Immature natural killer cell (primary cell): ENCODE measurements around the gene EEF1B2. TPM values are rescaled to one million over a fixed set of nuclear protein-coding genes. Genes with fewer than 3 reads are reported as not detected.
"Not testable (repeated sequence)": the region's sequence is repeated elsewhere in the genome, so short reads cannot be mapped to it uniquely, and the experiment has no call there.

ENCODE experiments used
- DNase-seq, 3 donors: peaks; one replicate each; pipeline ENCODE4 v3.0.0; 2022; ENCODE audit warnings: mixed read lengths in 1 of 3
- H3K27ac Mint-ChIP-seq, 6 donors: one replicate each; pipeline ENCODE4 v1.8.0; 2020; ENCODE audit warnings: mixed read lengths in 6 of 6, mild to moderate bottlenecking in 5 of 6, inconsistent platforms in 4 of 6, moderate library complexity in 3 of 6
- H3K27me3 Mint-ChIP-seq, 3 donors: one replicate each; pipeline ENCODE4 v1.8.0; 2020 to 2021; ENCODE audit warnings: low read depth in 3 of 3, mild to moderate bottlenecking in 3 of 3, mixed read lengths in 3 of 3, moderate library complexity in 3 of 3, inconsistent platforms in 1 of 3
- H3K36me3 Mint-ChIP-seq, 3 donors: one replicate each; pipeline ENCODE4 v1.8.0; 2020; ENCODE audit warnings: mixed read lengths in 3 of 3, inconsistent platforms in 2 of 3, mild to moderate bottlenecking in 2 of 3
- H3K4me1 Mint-ChIP-seq, 2 donors: one replicate each; pipeline ENCODE4 v1.8.0; 2020; ENCODE audit warnings: inconsistent platforms in 2 of 2, mild to moderate bottlenecking in 2 of 2, mixed read lengths in 2 of 2, moderate library complexity in 1 of 2
- H3K4me3 Mint-ChIP-seq, 5 donors: one replicate each; pipeline ENCODE4 v1.8.0; 2020; ENCODE audit warnings: mild to moderate bottlenecking in 5 of 5, mixed read lengths in 5 of 5, inconsistent platforms in 3 of 5, moderate library complexity in 3 of 5
- H3K9me3 Mint-ChIP-seq, 6 donors: one replicate each; pipeline ENCODE4 v1.8.0; 2020; ENCODE audit warnings: mild to moderate bottlenecking in 6 of 6, mixed read lengths in 6 of 6, inconsistent platforms in 4 of 6, moderate library complexity in 3 of 6
- polyA plus RNA-seq, 3 donors: library from polyadenylated mRNA; unstranded; fragments of 300-500 nt; fragmentation: Illumina TruSeq; gene quantifications; one replicate each; pipeline ENCODE4 v1.2.3, GENCODE V29; 2021

EEF1B2 gene
- polyA plus RNA-seq, 3 donors from 2014 or later: 434 to 1,002 (median 456) TPM

DNA sequence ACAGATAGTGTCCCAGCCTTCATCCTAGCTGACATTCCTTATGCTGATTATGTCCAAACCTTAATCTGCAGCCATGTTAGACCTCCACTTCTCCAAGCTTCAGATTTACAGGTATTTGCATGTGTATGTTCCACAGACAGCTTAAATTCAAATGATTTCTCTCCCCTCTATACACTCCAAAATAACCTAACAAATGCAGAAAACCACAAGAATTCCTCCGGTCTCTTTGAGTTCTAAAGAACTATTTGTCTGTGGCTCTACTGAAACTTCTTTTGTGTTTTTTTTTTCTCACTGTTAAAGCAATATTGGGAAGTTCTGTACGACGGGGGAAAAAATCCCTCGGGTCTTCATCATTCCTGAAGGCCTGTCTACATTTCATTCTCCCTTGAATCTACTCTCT is 9.1 kb upstream of the EEF1B2 start:
- DNase-seq: no peak
- no peak overlapping the region for H3K4me3 Mint-ChIP-seq
- H3K9me3 Mint-ChIP-seq: no peaks in the 10 kb centered on the region
- no peaks in the 10 kb centered on the region for H3K27me3 Mint-ChIP-seq
- peaks cover 9 to 18% of the 10 kb centered on the region in 2 donors for H3K4me1 Mint-ChIP-seq
- peaks cover 3 to 19% (median 8%) of the 10 kb centered on the region in 3 donors for H3K36me3 Mint-ChIP-seq
- H3K27ac Mint-ChIP-seq: peak overlapping the region in 3 of 6 donors; percentile 13 to 39 (median 19)

DNA sequence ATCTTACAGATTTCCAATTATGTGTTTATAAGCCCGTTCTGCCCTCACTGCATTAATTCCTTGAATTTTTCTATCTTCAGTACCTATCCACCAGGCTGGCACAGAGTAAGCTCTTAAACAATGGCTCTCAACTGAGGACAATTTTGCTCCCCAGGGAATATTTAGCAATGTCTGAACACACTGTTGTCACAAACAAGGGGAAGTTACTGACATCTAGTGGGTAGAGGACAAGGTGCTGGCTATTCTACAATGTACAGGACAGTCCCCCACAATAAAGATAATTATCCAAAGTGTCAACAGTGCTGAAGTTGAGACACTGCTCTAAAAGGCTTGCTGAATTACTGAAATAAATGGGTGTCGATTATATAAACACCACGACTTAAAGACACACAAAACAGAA is 5.5 kb upstream of the EEF1B2 start:
- Mint-ChIP-seq H3K36me3 (peaks cover 0 to 5% (median 4%) of the 10 kb centered on the region in 3 donors), H3K27ac (no peak overlapping the region), H3K9me3 (no peaks in the 10 kb centered on the region), H3K27me3 (peaks cover 3 to 6% (median 4%) of the 10 kb centered on the region in 3 donors), H3K4me3 (no peak overlapping the region), H3K4me1 (peaks cover 33 to 46% of the 10 kb centered on the region in 2 donors)
- no peak for DNase-seq

DNA sequence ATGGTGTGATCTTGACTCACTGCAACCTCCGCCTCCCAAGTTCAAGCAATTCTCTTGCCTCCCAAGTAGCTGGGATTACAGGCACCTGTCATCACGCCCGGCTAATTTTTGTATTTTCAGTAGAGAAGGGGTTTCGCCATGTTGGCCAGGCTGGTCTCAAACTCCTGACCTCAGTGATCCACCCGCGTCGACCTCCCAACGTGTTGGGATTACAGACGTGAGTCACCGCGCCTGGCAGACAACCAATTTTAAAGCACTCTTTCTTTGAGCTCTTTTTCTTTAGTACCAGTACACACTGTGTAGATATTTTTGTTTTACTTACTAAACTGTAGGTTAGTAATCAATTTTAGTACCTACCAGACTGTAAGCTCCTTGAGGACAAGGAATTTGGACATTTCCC is 2.7 kb upstream of the EEF1B2 start:
- Mint-ChIP-seq H3K4me3 (peak overlapping the region; percentile 7 to 100 (median 60)), H3K36me3 (peaks cover 5 to 11% (median 7%) of the 10 kb centered on the region in 3 donors), H3K27me3 (peaks cover 9 to 13% (median 12%) of the 10 kb centered on the region in 3 donors), H3K27ac (peak overlapping the region in 2 of 6 donors; percentile 4 to 58), H3K4me1 (peaks cover 47 to 66% of the 10 kb centered on the region in 2 donors)
- DNase-seq, H3K9me3 Mint-ChIP-seq: not testable (repeated sequence)

DNA sequence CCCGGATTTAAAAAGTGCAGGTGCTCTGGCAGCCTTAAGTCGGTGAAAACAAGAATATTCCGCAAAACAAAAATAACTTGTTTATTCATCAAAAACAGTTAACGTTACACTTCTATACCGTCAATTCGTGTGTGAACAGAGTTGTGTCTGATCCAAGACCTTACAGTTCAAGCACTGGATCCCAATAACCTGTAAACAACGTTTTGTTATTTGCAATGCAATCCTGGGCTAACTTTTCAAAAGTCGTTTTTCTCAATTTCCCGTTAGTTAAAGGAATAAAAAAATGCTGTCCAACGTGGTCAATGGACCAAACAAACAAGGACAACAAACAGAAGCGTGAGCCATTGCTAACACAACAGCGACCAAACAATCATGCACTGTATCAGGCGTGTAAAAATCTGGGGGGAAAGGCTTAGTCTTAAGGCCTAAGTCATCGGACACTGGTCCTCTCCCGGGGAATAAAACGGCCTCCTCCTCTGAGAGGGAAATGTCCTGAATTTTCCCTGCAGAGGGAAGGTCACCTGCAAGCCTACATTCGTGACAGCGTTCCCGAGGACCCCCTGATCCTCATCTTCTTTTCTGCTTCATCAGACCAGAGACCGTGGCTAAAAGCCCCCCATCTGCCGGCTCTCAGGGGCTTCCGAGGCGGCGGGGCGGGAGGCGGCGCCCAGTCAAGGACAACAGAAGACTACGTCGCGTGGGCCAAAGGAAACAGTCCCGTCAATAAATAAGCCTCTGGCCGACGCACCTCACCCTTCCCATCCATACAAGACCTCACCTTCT is 941 bp upstream of the EEF1B2 start:
- Mint-ChIP-seq H3K27ac (peak overlapping the region; percentile 98 to 99 (median 99)), H3K4me3 (peak overlapping the region; percentile 91 to 100 (median 99))

DNA sequence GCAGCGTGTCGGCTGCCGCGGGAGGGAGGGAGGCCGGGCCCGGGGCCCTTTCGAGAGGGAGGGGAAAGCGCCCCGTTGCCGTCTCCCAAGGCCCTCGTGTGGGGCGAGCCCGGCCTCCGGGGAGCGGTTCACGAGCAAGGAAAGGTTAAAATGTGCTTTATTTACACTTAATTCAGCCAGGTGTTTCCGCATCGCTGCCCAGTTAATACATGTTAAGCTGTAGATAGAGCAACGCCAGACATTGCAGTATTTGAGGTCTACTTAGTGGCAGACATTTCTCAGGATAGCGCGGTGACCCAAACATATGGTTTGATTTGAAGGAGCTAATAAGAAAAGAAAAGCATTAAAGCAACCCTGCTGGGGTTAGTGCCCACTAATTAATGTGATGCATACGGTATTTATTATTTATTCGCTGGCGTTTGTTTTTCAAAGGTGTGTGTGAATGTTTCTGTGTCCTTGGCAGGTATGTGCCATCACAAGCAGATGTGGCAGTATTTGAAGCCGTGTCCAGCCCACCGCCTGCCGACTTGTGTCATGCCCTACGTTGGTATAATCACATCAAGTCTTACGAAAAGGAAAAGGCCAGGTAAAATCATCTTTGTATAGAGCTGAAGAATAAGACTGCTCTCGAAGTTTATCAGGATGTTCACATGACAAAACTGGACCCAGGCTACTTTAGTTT is 571 bp downstream of the EEF1B2 start:
- Mint-ChIP-seq H3K36me3 (peaks cover 8 to 20% (median 16%) of the 10 kb centered on the region in 3 donors), H3K27ac (peak overlapping the region; percentile 87 to 99 (median 98)), H3K9me3 (no peaks in the 10 kb centered on the region), H3K4me1 (peaks cover 46 to 71% of the 10 kb centered on the region in 2 donors), H3K27me3 (peaks cover 9 to 13% (median 12%) of the 10 kb centered on the region in 3 donors), H3K4me3 (peak overlapping the region; percentile 91 to 100 (median 99))
- DNase-seq: no peak

More for the DNA sequence above, 941 bp upstream of the EEF1B2 start:
- peaks cover 8 to 20% (median 16%) of the 10 kb centered on the region in 3 donors for H3K36me3 Mint-ChIP-seq
- peaks cover 50 to 72% of the 10 kb centered on the region in 2 donors for H3K4me1 Mint-ChIP-seq
- H3K9me3 Mint-ChIP-seq: no peaks in the 10 kb centered on the region
- H3K27me3 Mint-ChIP-seq: peaks cover 9 to 13% (median 12%) of the 10 kb centered on the region in 3 donors
- DNase-seq: no peak

DNA sequence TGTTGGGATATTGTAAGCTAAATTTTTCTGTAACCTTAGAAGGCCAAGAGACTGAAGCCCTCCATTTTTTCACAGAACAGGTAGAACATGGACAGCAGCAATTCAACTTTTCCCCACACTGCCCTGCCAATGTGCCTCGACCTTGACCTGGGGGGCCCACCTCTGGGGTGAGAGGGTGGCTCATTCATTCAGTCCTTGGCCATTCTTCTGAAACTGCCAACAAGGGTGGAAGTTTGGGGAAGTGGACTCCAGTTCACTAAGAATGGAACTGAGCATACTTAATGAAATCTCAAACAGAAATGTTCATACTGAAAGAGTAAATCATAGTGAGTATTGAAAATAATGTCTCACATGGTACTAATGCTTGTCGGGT is 1.1 kb downstream of the EEF1B2 start:
- Mint-ChIP-seq H3K4me3 (peak overlapping the region; percentile 91 to 100 (median 99)), H3K9me3 (no peaks in the 10 kb centered on the region), H3K27ac (peak overlapping the region; percentile 78 to 99 (median 98)), H3K36me3 (peaks cover 8 to 20% (median 16%) of the 10 kb centered on the region in 3 donors), H3K27me3 (peaks cover 9 to 13% (median 12%) of the 10 kb centered on the region in 3 donors), H3K4me1 (peaks cover 46 to 71% of the 10 kb centered on the region in 2 donors)
- DNase-seq: no peak

DNA sequence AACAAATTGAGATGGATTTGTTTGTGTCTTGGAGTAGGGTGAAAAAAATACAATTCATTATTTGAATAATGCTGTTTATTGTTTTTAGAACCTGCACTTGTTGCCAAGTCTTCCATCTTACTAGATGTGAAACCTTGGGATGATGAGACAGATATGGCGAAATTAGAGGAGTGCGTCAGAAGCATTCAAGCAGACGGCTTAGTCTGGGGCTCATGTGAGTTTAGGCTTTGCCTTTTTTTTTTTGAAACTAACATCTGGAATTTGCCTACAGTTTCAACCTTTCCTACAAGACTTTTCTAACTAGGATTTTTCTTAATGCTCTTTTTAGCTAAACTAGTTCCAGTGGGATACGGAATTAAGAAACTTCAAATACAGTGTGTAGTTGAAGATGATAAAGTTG is 2.7 kb downstream of the EEF1B2 start:
- not testable (repeated sequence) for H3K4me3 Mint-ChIP-seq, H3K9me3 Mint-ChIP-seq, DNase-seq
- H3K36me3 Mint-ChIP-seq: peaks cover 17 to 25% (median 19%) of the 10 kb centered on the region in 3 donors
- peak overlapping the region in 2 of 6 donors; percentile 16 to 45 for H3K27ac Mint-ChIP-seq
- peaks cover 9 to 13% (median 12%) of the 10 kb centered on the region in 3 donors for H3K27me3 Mint-ChIP-seq
- peaks cover 38 to 61% of the 10 kb centered on the region in 2 donors for H3K4me1 Mint-ChIP-seq

DNA sequence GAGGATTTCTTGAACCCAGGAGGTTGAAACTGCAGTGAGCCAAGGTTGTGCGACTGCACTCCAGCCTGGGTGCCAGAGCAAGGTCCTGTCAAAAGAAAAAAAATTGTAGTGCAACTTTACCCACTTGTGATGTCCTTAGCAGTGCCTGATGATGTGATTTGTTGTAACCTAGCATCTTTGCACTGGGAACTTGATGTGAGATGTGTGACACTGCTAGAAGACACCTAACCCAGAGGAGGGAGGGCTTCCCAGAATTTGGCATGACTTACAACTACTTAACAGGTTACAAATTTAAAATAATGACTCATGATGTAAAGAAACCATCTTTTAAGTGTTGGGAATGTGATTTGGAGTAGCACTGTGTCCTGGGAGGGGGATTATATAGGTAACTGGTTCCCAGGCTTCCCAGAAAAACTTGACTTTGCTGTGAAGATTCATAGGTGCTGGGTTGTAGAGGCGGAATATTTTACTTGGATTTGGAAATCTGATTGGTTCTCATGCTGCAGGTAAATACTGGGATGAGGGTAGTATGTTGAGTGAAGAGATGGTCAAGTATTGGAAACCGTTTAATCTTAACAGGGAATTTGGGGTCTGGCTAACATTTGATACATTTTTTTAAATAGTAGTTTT is 3.7 kb downstream of the EEF1B2 start:
- peaks cover 18 to 28% (median 19%) of the 10 kb centered on the region in 3 donors for H3K36me3 Mint-ChIP-seq
- peaks cover 9 to 13% (median 12%) of the 10 kb centered on the region in 3 donors for H3K27me3 Mint-ChIP-seq
- no peak overlapping the region for H3K4me3 Mint-ChIP-seq
- H3K27ac Mint-ChIP-seq: peak overlapping the region in 3 of 6 donors; percentile 41 to 77 (median 64)
- H3K9me3 Mint-ChIP-seq: no peaks in the 10 kb centered on the region
- DNase-seq: no peak
- H3K4me1 Mint-ChIP-seq: peaks cover 30 to 51% of the 10 kb centered on the region in 2 donors

DNA sequence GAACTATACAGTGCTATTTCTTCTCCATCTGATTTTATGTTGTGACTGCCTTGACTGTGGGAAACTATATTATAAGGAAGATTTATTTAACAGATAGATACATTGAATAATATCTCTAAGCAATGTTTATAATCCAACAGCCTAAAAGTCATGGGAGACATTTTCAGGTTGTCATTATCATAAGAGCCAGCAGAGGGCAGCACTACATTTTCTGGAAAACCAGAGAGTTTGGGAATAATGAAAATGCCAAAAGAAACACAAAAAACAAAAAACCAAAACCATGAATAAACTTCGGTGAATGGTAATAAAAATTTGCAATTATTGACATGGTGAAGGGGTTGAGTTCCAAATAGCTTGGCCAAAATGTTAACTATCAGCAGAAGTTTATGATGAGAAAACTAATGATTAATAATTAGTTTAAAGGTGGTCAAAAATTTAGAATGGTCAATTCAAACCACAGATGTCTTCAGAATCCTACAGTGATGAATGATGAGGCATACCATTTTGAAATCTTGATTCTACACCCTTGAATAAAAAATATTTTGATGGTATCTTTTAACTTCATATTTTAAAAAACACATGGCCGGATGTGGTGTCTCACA is 4.7 kb downstream of the EEF1B2 start:
- Mint-ChIP-seq H3K9me3 (no peaks in the 10 kb centered on the region), H3K27ac (peak overlapping the region in 1 of 6 donors; percentile 16), H3K4me3 (no peak overlapping the region), H3K4me1 (peaks cover 22 to 41% of the 10 kb centered on the region in 2 donors), H3K27me3 (peaks cover 5 to 6% (median 5%) of the 10 kb centered on the region in 3 donors), H3K36me3 (peaks cover 19 to 29% (median 23%) of the 10 kb centered on the region in 3 donors)
- DNase-seq: peak; percentile 19 to 26 (median 24)

DNA sequence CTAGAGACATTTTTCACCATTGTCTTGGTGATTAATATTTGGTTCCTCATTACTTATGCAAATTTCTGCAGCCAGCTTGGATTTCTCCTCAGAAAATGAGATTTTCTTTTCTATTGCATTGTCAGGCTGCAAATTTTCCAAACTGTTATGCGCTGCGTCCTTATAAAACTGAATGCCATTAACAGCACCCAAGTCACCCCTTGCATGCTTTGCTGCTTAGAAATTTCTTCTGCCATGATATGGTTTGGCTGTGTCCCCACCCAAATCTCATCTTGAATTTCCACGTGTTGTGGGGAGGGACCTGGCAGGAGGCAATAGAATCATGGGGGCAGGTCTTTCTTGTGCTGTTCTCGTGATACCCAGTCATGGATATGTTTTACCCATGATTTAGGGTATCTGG is 8.5 kb downstream of the EEF1B2 start:
- not testable (repeated sequence) for H3K4me3 Mint-ChIP-seq, H3K27me3 Mint-ChIP-seq, DNase-seq, H3K27ac Mint-ChIP-seq, H3K9me3 Mint-ChIP-seq, H3K4me1 Mint-ChIP-seq
- peaks cover 13 to 30% (median 18%) of the 10 kb centered on the region in 3 donors for H3K36me3 Mint-ChIP-seq

DNA sequence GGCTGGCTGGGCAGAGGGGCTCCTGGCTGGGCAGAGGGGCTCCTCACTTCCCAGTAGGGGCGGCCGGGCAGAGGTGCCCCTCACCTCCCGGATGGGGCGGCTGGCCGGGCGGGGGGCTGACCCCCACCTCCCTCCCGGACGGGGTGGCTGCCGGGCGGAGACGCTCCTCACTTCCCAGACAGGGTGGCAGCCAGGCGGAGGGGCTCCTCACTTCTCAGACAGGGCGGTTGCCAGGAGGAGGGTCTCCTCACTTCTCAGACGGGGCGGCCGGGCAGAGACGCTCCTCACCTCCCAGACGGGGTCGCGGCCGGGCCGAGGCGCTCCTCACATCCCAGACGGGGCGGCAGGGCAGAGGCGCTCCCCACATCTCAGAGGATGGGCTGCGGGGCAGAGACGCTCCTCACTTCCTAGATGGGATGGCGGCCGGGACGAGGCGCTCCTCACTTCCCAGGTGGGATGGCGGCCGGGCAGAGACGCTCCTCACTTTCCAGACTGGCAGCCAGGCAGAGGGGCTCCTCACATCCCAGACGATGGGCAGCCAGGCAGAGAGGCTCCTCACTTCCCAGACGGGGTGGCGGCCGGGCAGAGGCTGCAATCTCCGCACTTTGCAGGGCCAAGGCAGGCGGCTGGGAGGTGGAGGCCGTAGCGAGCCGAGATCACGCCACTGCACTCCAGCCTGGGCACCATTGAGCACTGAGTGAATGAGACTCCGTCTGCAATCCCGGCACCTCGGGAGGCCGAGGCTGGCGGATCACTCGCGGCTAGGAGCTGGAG is 12.1 kb downstream of the EEF1B2 start:
- not testable (repeated sequence) for H3K27ac Mint-ChIP-seq, H3K9me3 Mint-ChIP-seq, DNase-seq, H3K27me3 Mint-ChIP-seq, H3K4me3 Mint-ChIP-seq, H3K4me1 Mint-ChIP-seq
- H3K36me3 Mint-ChIP-seq: peaks cover 12 to 24% (median 18%) of the 10 kb centered on the region in 3 donors

DNA sequence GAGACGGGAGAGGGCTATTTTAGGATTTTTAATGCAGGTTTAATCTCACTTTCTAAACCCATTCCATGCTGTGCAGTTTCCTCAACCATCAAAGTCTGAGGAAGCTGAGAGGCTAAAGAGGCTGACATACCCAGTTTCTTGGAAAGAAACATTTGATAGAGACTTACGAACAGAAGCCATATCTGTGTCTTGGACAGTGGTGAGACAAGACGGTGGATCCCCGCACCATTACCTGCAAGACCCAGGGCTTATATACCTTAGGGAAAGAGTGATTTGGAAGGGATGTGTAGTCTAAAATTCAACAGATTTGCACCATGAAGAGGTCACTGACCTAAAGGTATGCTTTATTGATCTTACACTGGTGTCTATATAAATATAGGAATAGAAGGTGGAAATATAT is 13.5 kb downstream of the EEF1B2 start:
- DNase-seq: no peak
- Mint-ChIP-seq H3K4me1 (no peaks in the 10 kb centered on the region), H3K4me3 (no peak overlapping the region), H3K27me3 (peaks cover 0 to 2% (median 0%) of the 10 kb centered on the region in 3 donors), H3K9me3 (no peaks in the 10 kb centered on the region), H3K36me3 (peaks cover 9 to 17% (median 11%) of the 10 kb centered on the region in 3 donors), H3K27ac (no peak overlapping the region)

DNA sequence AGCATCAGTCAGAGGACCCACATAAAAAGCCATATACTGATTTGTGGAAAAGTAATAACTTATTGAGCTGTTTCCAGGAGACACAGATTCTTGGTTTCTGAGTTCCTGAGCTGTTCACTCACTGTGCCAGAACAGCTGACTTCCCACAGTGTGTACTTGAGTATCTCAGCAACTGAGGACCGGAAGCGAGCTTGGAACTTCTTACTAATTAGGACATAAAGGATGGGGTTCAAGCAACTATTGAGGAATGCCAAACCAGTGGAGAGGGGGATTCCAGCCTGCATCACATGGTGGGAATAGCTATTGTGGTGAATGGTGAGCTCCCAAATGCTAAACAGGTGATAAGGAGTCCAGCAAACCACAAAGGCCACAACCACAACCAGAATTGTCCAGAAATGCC is 16.4 kb downstream of the EEF1B2 start:
- Mint-ChIP-seq H3K4me3 (no peak overlapping the region), H3K9me3 (no peaks in the 10 kb centered on the region), H3K36me3 (no peaks in the 10 kb centered on the region), H3K4me1 (no peaks in the 10 kb centered on the region), H3K27me3 (peaks cover 0 to 3% (median 2%) of the 10 kb centered on the region in 3 donors), H3K27ac (no peak overlapping the region)
- DNase-seq: no peak
